Stomach (tissue), 9 donors: Measurements from ENCODE around the gene GLS. TPM values are rescaled to one million over a fixed set of nuclear protein-coding genes. Genes with fewer than 3 reads are reported as not detected.

Experiments
- DNase-seq, 2 donors: peaks; one replicate each; pipeline versions ENCODE4 v3.0.0 to v3.0.0-alpha.2; 2013 to 2019
- H3K27ac ChIP-seq, 5 donors: fragments of 200-600 bp in 4 of 5; sonication (generic) in 4 of 5; one replicate each; pipeline ENCODE4 v1.5.1; 2013 to 2019; ENCODE audit warnings: mild to moderate bottlenecking in 1 of 5, moderate library complexity in 1 of 5
- H3K27me3 ChIP-seq, 3 donors: fragments of 200-600 bp; sonication (generic); one replicate each; pipeline ENCODE4 v1.5.1; 2017 to 2019; ENCODE audit warnings: mixed run types in 1 of 3
- H3K36me3 ChIP-seq, 4 donors: fragments of 200-600 bp; sonication (generic); 1 replicate in 3 of 4; 2 replicates in 1 of 4; pipeline ENCODE4 v1.5.1; 2016 to 2019
- H3K4me1 ChIP-seq, 4 donors: fragments of 200-600 bp; sonication (generic); one replicate each; pipeline ENCODE4 v1.5.1; 2016 to 2019
- H3K4me3 ChIP-seq, 4 donors: fragments of 200-600 bp; sonication (generic) in 3 of 4; one replicate each; pipeline ENCODE4 v1.5.1; 2016 to 2019; ENCODE audit warnings: mild to moderate bottlenecking in 1 of 4
- H3K9me3 ChIP-seq, 4 donors: fragments of 200-600 bp; sonication (generic); one replicate each; pipeline ENCODE4 v1.5.1; 2016 to 2019
- EP300 ChIP-seq: sonication (generic); formaldehyde crosslinking; IDR thresholded peaks from one replicate; pipeline ENCODE4 v1.6.1; 2017; ENCODE audit warnings: antibody characterized with exemption
- POLR2A ChIP-seq, 4 donors: fragments of 450-650 bp; IDR thresholded peaks; one replicate each; pipeline ENCODE4 v1.6.1; 2016; ENCODE audit warnings: antibody characterized with exemption in 4 of 4, control low read depth in 2 of 4, mild to moderate bottlenecking in 1 of 4, moderate library complexity in 1 of 4
- POLR2AphosphoS5 ChIP-seq, 3 donors: sonication (generic); formaldehyde crosslinking; IDR thresholded peaks; one replicate each; pipeline ENCODE4 v1.6.1; 2016; ENCODE audit warnings: antibody characterized with exemption in 3 of 3
- WGBS, 5 donors: extraction: QIAGEN DNeasy Blood & Tissue Kit in 3 of 5; methylation state at CpG; one replicate each; pipeline versions ENCODE4 v1.1.5 to v1.1.7; 2013 to 2018; 5-methylcytosine and 5-hydroxymethylcytosine counted together
- intact Hi-C: fragments of 100-400 bp; cut with DNase I; formaldehyde crosslinking; loops from one replicate; pipeline ENCODE4 v1.15.1; 2023; ENCODE audit warnings: low total_unique reads
- polyA plus RNA-seq, 3 donors: library from polyadenylated mRNA; stranded (reverse); fragments of 200-250 nt; gene quantifications; one replicate each; pipeline ENCODE4 v1.2.3, GENCODE V29; 2013
- total RNA-seq, 5 donors: library from RNA; depleted of rRNA; stranded (reverse); fragments of >200 nt; gene quantifications; one replicate each; pipeline versions ENCODE4 v1.1.0 to v1.2.3, GENCODE V29; 2014 to 2016
- TF ChIP-seq, protein P1 (sequence below), 7 experiments: fragments of 450-650 bp in 4 of 7; fragments of 200-600 bp in 3 of 7; sonication (generic) in 3 of 7; IDR thresholded peaks; one replicate each; pipeline ENCODE4 v1.5.1; 2016 to 2019; ENCODE audit warnings: antibody characterized with exemption in 7 of 7, control low read depth in 2 of 7, mild to moderate bottlenecking in 1 of 7
- donor health status: healthy with polysubstance abuse.
- donor health status: Bipolar disorder and iron deficiency.
- donor health status: healthy.

GLS gene
- total and polyA plus RNA-seq, 8 donors, result 9.6 to 353 (median 109) TPM

DNA sequence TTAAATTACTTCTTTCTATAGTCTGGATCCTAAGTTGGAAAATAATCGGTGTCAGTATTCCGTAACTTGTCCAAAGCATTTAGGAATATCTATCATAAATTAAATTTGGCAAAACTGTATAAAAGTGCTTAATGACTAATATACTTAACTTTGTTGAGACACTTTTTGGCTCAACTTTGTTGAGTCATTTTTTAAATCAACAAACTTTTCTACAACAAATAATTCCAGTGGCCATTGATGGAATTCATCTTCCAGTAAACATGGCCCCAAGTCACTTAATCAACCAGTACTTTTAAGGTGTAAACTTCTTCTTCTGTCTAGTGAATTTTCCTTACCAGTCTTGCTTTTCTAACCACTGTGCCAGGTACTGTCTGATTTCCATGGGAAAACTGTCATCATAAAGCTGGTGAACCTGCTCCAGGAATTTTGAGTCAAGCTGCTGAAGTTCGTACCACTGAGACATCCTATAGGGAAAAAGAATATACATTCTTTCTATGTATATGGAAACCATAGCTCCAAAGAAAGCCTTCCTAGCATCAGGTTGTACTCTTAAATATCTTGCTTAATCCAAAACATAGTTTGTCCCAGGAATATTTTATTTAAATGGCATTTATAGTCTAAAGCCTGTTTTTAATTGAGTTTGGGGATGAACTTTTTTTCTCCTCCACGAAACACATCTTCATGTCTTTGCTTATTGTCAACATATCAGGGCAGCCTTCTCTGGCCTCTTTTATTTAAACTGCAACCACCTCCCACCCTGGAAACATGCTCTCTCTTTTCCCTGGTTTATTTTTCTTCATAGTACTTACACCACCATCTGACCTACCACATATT lies 129.1 kb downstream of the GLS start:
- DNase-seq, result no peak
- Histone ChIP-seq H3K4me1 (peaks cover 18 to 51% (median 31%) of the 10 kb centered on the region in 4 donors), H3K27ac (no peak overlapping the region), H3K27me3 (no peaks in the 10 kb centered on the region), H3K36me3 (peaks cover 28 to 73% (median 59%) of the 10 kb centered on the region in 4 donors), H3K9me3 (no peaks in the 10 kb centered on the region), H3K4me3 (peak overlapping the region in 1 of 4 donors; percentile 87)
- TF ChIP-seq, protein P1, sequence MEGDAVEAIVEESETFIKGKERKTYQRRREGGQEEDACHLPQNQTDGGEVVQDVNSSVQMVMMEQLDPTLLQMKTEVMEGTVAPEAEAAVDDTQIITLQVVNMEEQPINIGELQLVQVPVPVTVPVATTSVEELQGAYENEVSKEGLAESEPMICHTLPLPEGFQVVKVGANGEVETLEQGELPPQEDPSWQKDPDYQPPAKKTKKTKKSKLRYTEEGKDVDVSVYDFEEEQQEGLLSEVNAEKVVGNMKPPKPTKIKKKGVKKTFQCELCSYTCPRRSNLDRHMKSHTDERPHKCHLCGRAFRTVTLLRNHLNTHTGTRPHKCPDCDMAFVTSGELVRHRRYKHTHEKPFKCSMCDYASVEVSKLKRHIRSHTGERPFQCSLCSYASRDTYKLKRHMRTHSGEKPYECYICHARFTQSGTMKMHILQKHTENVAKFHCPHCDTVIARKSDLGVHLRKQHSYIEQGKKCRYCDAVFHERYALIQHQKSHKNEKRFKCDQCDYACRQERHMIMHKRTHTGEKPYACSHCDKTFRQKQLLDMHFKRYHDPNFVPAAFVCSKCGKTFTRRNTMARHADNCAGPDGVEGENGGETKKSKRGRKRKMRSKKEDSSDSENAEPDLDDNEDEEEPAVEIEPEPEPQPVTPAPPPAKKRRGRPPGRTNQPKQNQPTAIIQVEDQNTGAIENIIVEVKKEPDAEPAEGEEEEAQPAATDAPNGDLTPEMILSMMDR (IDR thresholded peaks at IDR 0.05), result no peak
- intact Hi-C loops, result no loop called here
- 89 to 97% (median 91%) methylated on average over 4 of the region's 4 CpGs for WGBS, 5 donors

DNA sequence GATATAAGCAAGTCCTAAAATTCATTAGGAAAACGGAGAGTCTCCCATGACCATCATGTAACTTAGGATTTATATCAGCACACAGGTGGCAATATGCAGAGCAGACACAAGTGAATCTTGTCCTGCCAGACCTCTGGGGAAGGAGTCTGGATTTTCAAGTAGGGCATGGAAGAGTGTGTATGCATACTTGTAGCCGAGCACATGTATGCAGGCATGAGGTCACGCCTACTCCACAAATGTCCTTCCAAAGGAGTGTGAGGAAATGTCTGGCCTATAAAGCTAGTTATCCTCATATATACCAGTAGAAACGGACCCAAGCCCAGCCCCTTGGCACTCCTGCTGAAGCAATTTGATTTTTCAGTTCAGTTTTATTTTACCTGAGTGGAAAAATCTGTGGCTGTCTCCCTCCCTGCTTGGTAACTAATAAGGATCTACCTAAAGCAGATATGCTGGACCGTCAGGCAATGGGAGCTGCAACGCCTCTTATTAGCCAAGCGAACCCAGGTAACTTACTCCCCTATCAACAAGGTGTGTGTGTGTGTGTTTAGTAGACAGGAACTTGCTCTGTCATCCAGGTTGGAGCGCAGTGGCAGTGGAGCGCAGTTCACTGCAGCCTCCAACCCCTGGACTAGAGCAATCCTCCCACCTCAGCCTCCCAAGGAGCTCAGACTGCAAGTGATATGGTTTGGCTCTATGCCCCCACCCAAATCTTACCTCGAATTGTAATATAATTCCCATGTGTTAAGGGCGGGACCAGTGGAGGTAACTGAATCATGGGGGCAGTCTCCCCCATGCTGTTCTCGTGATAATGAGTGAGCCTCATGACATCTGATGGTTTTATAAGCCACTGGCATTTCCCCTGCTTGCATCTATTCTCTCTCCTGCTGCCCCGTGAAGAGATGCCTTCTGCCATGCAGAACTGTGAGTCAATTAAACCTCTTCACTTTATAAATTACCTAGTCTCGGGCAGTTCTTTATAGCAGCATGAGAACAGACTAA lies 130.6 kb downstream of the GLS start:
- TF ChIP-seq EP300 (no peak), POLR2A (IDR thresholded peaks at IDR 0.05) (no peak), POLR2AphosphoS5 (IDR thresholded peaks at IDR 0.05) (no peak)
- TF ChIP-seq, protein P1 (IDR thresholded peaks at IDR 0.05), result no peak
- intact Hi-C loops, result no loop called here
- Histone ChIP-seq H3K4me3 (peak overlapping the region in 2 of 4 donors; percentile 77 to 87), H3K27me3 (no peaks in the 10 kb centered on the region), H3K36me3 (peaks cover 21 to 58% (median 45%) of the 10 kb centered on the region in 4 donors), H3K9me3 (no peaks in the 10 kb centered on the region), H3K4me1 (peaks cover 19 to 58% (median 32%) of the 10 kb centered on the region in 4 donors), H3K27ac (no peak overlapping the region)
- 67 to 83% (median 75%) methylated on average over 14 of the region's 14 CpGs for WGBS, 5 donors
- DNase-seq, result no peak

DNA sequence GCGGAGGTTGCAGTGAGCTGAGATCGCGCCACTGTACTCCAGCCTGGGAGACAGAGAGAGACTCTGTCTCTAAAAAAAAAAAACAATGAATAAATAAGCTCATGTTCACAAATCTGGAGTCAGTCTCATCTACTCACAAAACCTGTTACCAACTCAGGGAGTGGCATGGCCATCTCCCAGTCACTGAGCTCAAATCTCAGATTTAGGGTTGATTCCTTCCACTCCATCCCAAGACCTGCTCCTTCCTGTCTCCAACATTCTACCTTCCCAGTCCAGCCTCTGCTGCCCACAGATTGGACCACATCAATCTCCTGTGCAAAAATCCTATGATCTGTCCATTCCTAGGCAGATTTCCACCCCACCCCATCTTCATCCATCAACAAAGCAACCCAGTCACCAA lies 131.7 kb downstream of the GLS start:
- no peaks in the 10 kb centered on the region for H3K9me3 ChIP-seq
- peaks cover 9 to 47% (median 33%) of the 10 kb centered on the region in 4 donors for H3K36me3 ChIP-seq
- peaks cover 19 to 58% (median 32%) of the 10 kb centered on the region in 4 donors for H3K4me1 ChIP-seq
- H3K27me3 ChIP-seq, result no peaks in the 10 kb centered on the region
- H3K4me3 ChIP-seq, result peak overlapping the region; percentile 77 to 88 (median 84)
- intact Hi-C loops, result no loop called here
- TF ChIP-seq POLR2A (IDR thresholded peaks at IDR 0.05), result no peak
- no peak for TF ChIP-seq EP300
- TF ChIP-seq POLR2AphosphoS5 (IDR thresholded peaks at IDR 0.05), result no peak
- TF ChIP-seq, protein P1 (IDR thresholded peaks at IDR 0.05), result no peak
- DNase-seq, result no peak
- 89 to 97% (median 92%) methylated on average over 3 of the region's 3 CpGs for WGBS, 5 donors
- H3K27ac ChIP-seq, result peak overlapping the region in 2 of 5 donors; percentile 95
